NCI-H2107 treated with DMSO at 0.1 percent for 48 hours (cell line): Measurements from ENCODE around the gene FCHSD2.
"Not testable (repeated sequence)": the region's sequence is repeated elsewhere in the genome, so short reads cannot be mapped to it uniquely, and the experiment has no call there.

Experiments
- DNase-seq: peaks from one replicate; lab custom pipeline; 2025; ENCODE audit not compliant: unreplicated experiment; lab: John Stamatoyannopoulos, UW

The FCHSD2 gene

GRCh38 chr11:72811686-72812085 lies 330.4 kb downstream of the FCHSD2 start:
- DNase-seq = not testable (repeated sequence)

- DNase-seq = no peak
These were observed 333.8 kb downstream of the FCHSD2 start for GRCh38 chr11:72808331-72808798.

GRCh38 chr11:72807792-72808191 lies 334.3 kb downstream of the FCHSD2 start:
- no peak for DNase-seq

- DNase-seq = no peak
These were observed 335.0 kb downstream of the FCHSD2 start for GRCh38 chr11:72807021-72807693.

- not testable (repeated sequence) for DNase-seq
These were observed 335.7 kb downstream of the FCHSD2 start for GRCh38 chr11:72806378-72806777.

- DNase-seq = no peak
These were observed 336.9 kb downstream of the FCHSD2 start for GRCh38 chr11:72805216-72805615.

GRCh38 chr11:72802822-72803221 lies 339.3 kb downstream of the FCHSD2 start:
- no peak for DNase-seq

GRCh38 chr11:72799441-72799840 lies 342.7 kb downstream of the FCHSD2 start:
- no peak for DNase-seq

GRCh38 chr11:72798361-72798760 lies 343.8 kb downstream of the FCHSD2 start:
- no peak for DNase-seq

GRCh38 chr11:72793425-72794367 lies 348.4 kb downstream of the FCHSD2 start, which contains the start of gene STARD10:
Gene STARD10 (minus strand): TSS chr11:72794047. CDS start chr11:72781181, 12,866 bp downstream.
- peak; percentile 94 for DNase-seq

GRCh38 chr11:72793076-72793424 lies 349.1 kb downstream of the FCHSD2 start:
- DNase-seq = no peak

GRCh38 chr11:72792437-72793021 lies 349.6 kb downstream of the FCHSD2 start:
- DNase-seq = no peak

- not testable (repeated sequence) for DNase-seq
These were observed 350.9 kb downstream of the FCHSD2 start for GRCh38 chr11:72791228-72791627.

GRCh38 chr11:72789493-72790131 lies 352.5 kb downstream of the FCHSD2 start:
- DNase-seq = no peak

GRCh38 chr11:72788241-72788640 lies 353.9 kb downstream of the FCHSD2 start:
- DNase-seq = no peak

- no peak for DNase-seq
These were observed 354.7 kb downstream of the FCHSD2 start for GRCh38 chr11:72787216-72788104.
